Psoas muscle (tissue), 8 donors: ENCODE data around the gene SMAD1. TPM values are rescaled to one million over a fixed set of nuclear protein-coding genes. Genes with fewer than 3 reads are reported as not detected.

Source experiments
- ATAC-seq, 4 donors: fragments of 200-7000 bp; cut with Tn5 transposase; one replicate each; pipeline ENCODE4 v1.9.1; 2020; ENCODE audit warnings: moderate library complexity in 3 of 4, mild to moderate bottlenecking in 2 of 4
- DNase-seq, 2 donors: peaks; one replicate each; pipeline ENCODE4 v3.0.0-alpha.2; 2020
- H3K27ac ChIP-seq: fragments of 200-600 bp; one replicate; pipeline ENCODE4 v1.8.0; 2022
- H3K27me3 ChIP-seq, 3 donors: fragments of 200-600 bp in 1 of 3; one replicate each; pipeline versions ENCODE4 v1.6.1 to v1.8.0; 2013 to 2022; ENCODE audit warnings: low read length in 2 of 3, mild to moderate bottlenecking in 2 of 3, moderate library complexity in 1 of 3; ENCODE audit not compliant: insufficient read depth in 3 of 3
- H3K36me3 ChIP-seq, 2 donors: fragments of 200-600 bp in 1 of 2; one replicate each; pipeline versions ENCODE4 v1.6.1 to v1.8.0; 2013 to 2022; ENCODE audit warnings: low read depth in 1 of 2, mild to moderate bottlenecking in 1 of 2, moderate library complexity in 1 of 2; ENCODE audit not compliant: insufficient read depth in 1 of 2
- H3K4me1 ChIP-seq: fragments of 200-600 bp; one replicate; pipeline ENCODE4 v1.8.0; 2022
- H3K4me3 ChIP-seq: fragments of 200-600 bp; one replicate; pipeline ENCODE4 v1.8.0; 2022; ENCODE audit warnings: mild to moderate bottlenecking
- H3K9me3 ChIP-seq: fragments of 200-600 bp; one replicate; pipeline ENCODE4 v1.8.0; 2022
- CTCF ChIP-seq: fragments of 200-600 bp; IDR thresholded peaks from one replicate; pipeline ENCODE4 v1.8.0; 2022; ENCODE audit warnings: antibody characterized with exemption
- WGBS, 3 donors: extraction: QIAGEN DNeasy Blood & Tissue Kit; methylation state at CpG; one replicate each; pipeline versions ENCODE4 v1.1.6 to v1.1.7; 2013; 5-methylcytosine and 5-hydroxymethylcytosine counted together
- intact Hi-C, 2 donors: fragments of 100-400 bp; cut with DNase I; formaldehyde crosslinking; loops; one replicate each; pipeline versions ENCODE4 v1.11.0 to v1.14.2; 2022
- polyA plus RNA-seq, 3 donors: library from polyadenylated mRNA; stranded (reverse); fragments of 200-250 nt; gene quantifications; one replicate each; pipeline ENCODE4 v1.2.3, GENCODE V29; 2013
- total RNA-seq, 4 donors: library from RNA; stranded (reverse); fragmentation: NEBNext Ultra II Directional in 2 of 4; extraction: Animal tissue kit (Norgen Biotek cat#: 25700) in 2 of 4; gene quantifications; one replicate each; pipeline versions ENCODE4 v1.2.1 to v1.2.4, GENCODE V29; 2021 to 2023
- donor health status: healthy with polysubstance abuse.
- donor health status: DM: no; HTN: no; CAD: no; lungs with moderate emphysema.
- donor health status: Bipolar disorder and iron deficiency.
- donor health status: healthy.
- donor health status: DM: yes; HTN: yes; CAD: no.
- donor health status: DM: no; HTN: no; CAD: no.
- donor health status: DM: no; HTN: no; CAD: no.
- donor health status: DM: yes; HTN: yes; CAD: no.

Gene SMAD1
- total and polyA plus RNA-seq, 7 donors = 5.0 to 30.6 (median 17.2) TPM

DNA sequence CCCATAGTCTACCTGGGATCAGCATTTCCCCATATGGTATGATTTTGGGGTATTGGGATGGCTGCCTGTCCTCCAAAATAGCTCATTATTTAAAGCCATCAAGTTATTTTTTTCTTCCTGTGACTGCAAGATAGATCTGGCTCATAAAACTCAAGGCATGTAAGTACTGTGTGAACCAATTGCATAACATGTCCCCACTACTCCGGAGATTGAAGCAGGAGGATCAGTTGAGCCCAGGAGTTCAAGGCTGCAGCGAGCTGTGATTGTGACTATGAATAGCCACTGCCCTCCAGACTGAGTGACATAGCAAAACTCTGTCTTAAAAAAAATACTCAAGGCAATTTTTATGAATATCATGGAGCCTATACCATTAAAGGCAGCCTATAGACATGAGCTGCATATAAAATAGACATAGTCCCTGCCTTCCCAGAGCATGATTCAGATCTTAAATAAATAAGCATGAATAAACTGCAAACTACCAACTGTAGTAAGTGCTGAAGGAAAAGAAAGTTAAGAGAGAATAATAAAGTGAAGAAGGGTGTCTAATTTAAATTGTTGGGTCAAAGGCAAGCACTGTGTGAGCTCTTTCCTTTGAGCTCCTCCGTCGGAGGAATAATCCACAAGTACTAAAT is 120.6 kb downstream of the SMAD1 start:
- no peaks in the 10 kb centered on the region for H3K36me3 ChIP-seq
- H3K9me3 ChIP-seq = no peaks in the 10 kb centered on the region
- 60 to 93% (median 79%) methylated on average over 4 of the region's 4 CpGs for WGBS, 3 donors
- no peak overlapping the region for H3K4me3 ChIP-seq
- intact Hi-C loops = loop anchor here in 1 of 2 donors (10.0 kb wide), 1 partner anchor 1427 kb away; no protein-coding TSS in a partner anchor
- no peaks in the 10 kb centered on the region for H3K4me1 ChIP-seq
- DNase-seq (no peak), ATAC-seq (peak in 1 of 4 donors; percentile 59)
- TF ChIP-seq CTCF = no peak
- H3K27me3 ChIP-seq = no peaks in the 10 kb centered on the region
- no peak overlapping the region for H3K27ac ChIP-seq

- Histone ChIP-seq H3K36me3 (no peaks in the 10 kb centered on the region), H3K4me3 (no peak overlapping the region), H3K9me3 (no peaks in the 10 kb centered on the region), H3K27me3 (no peaks in the 10 kb centered on the region), H3K4me1 (no peaks in the 10 kb centered on the region), H3K27ac (no peak overlapping the region)
- intact Hi-C loops = loop anchor here in 1 of 2 donors (10.0 kb wide), 1 partner anchor 1431 kb away; no protein-coding TSS in a partner anchor
- ATAC-seq = no peak
- no peak for TF ChIP-seq CTCF
- DNase-seq = no peak
Measured at GRCh38 chr4:145605941-145606340, 124.3 kb downstream of the SMAD1 start.

Other genes starting within 250 kb of the SMAD1 start
- gene MMAA, start 137.5 kb downstream of the SMAD1 start, total RNA-seq = 10 to 100 TPM; 13.3 to 21.9 (median 17.2) TPM
- gene MMAA, start 137.5 kb downstream of the SMAD1 start, polyA plus RNA-seq = 1 to 10 TPM; 3.6 to 6.1 (median 4.5) TPM
- gene C4orf51, start 198.3 kb downstream of the SMAD1 start, total RNA-seq = not detected
- gene C4orf51, start 198.3 kb downstream of the SMAD1 start, polyA plus RNA-seq = not detected